ENCODE data around the gene TAF1L.

GRCh38 chr9:32622948-32623347 is 12.5 kb downstream of the TAF1L start:
- TF ChIP-seq POLR2A (IDR thresholded peaks at IDR 0.05) (no peak), CTCF (IDR thresholded peaks at IDR 0.05) (no peak)
